CD4-positive, alpha-beta T cell (primary cell): Measurements from ENCODE around the gene DRGX. TPM values are rescaled to one million over a fixed set of nuclear protein-coding genes. Genes with fewer than 3 reads are reported as not detected.

Source experiments
- ATAC-seq: fragments of 200-7000 bp; cut with Tn5 transposase; one replicate; pipeline ENCODE4 v1.10.0; 2022; ENCODE audit warnings: mild to moderate bottlenecking; ENCODE audit not compliant: poor library complexity
- CTCF ChIA-PET: fragments of 350-600 bp; sonication (Branson Sonifier 250); formaldehyde crosslinking; loops from one replicate; lab custom pipeline; 2021; ENCODE audit warnings: antibody characterized with exemption, inconsistent platforms; lab: Charles Lee
- POLR2A ChIA-PET: fragments of 350-600 bp; sonication (Branson Sonifier 250); formaldehyde crosslinking; loops from one replicate; lab custom pipeline; 2021; ENCODE audit warnings: antibody characterized with exemption, inconsistent platforms; lab: Charles Lee
- DNase-seq, 14 experiments: peaks; one replicate each; pipeline ENCODE4 v3.0.0-alpha.2; 2013 to 2020; ENCODE audit warnings: mixed read lengths in 2 of 14
- H3K27ac ChIP-seq, 2 donors: one replicate each; pipeline versions ENCODE4 v1.5.1 to v1.7.0; 2013; ENCODE audit warnings: low read length in 2 of 2, low read depth in 1 of 2, mild to moderate bottlenecking in 1 of 2
- H3K27me3 ChIP-seq, 2 experiments: 1 replicate in 1 of 2; 2 replicates in 1 of 2; pipeline versions ENCODE4 v1.6.1 to v1.7.0; 2013; ENCODE audit warnings: low read length in 2 of 2, control low read depth in 1 of 2, mild to moderate bottlenecking in 1 of 2, moderate library complexity in 1 of 2; ENCODE audit not compliant: insufficient read depth in 2 of 2, control insufficient read depth in 1 of 2
- H3K36me3 ChIP-seq: one replicate; pipeline ENCODE4 v1.6.1; 2013; ENCODE audit warnings: low read length, control low read depth; ENCODE audit not compliant: insufficient read depth
- H3K4me1 ChIP-seq: one replicate; pipeline ENCODE4 v1.6.1; 2013; ENCODE audit warnings: low read length, control low read depth; ENCODE audit not compliant: insufficient read depth
- H3K4me3 ChIP-seq: one replicate; pipeline ENCODE4 v1.5.1; 2013; ENCODE audit warnings: mild to moderate bottlenecking, low read length, moderate library complexity
- H3K9me3 ChIP-seq, 2 experiments: 1 replicate in 1 of 2; 2 replicates in 1 of 2; pipeline versions ENCODE4 v1.6.1 to v1.7.0; 2013; ENCODE audit warnings: low read length in 2 of 2, mild to moderate bottlenecking in 2 of 2, control low read depth in 1 of 2, moderate library complexity in 1 of 2; ENCODE audit not compliant: control insufficient read depth in 1 of 2, insufficient read depth in 1 of 2
- H3K27ac Mint-ChIP-seq: one replicate; pipeline ENCODE4 v1.8.0; 2020; ENCODE audit warnings: mixed read lengths
- H3K27me3 Mint-ChIP-seq: one replicate; pipeline ENCODE4 v1.8.0; 2021; ENCODE audit warnings: mixed read lengths
- H3K36me3 Mint-ChIP-seq: one replicate; pipeline ENCODE4 v1.8.0; 2021; ENCODE audit warnings: low read depth, mixed read lengths
- H3K4me1 Mint-ChIP-seq: one replicate; pipeline ENCODE4 v1.8.0; 2021; ENCODE audit warnings: low read depth, mixed read lengths
- H3K4me3 Mint-ChIP-seq: one replicate; pipeline ENCODE4 v1.8.0; 2020; ENCODE audit warnings: mild to moderate bottlenecking, mixed read lengths
- H3K9me3 Mint-ChIP-seq: one replicate; pipeline ENCODE4 v1.8.0; 2020; ENCODE audit warnings: mixed read lengths
- CTCF ChIP-seq: fragments of 200-600 bp; IDR thresholded peaks from one replicate; pipeline ENCODE4 v1.8.0; 2022; ENCODE audit warnings: antibody characterized with exemption, mild to moderate bottlenecking
- intact Hi-C, 2 experiments: fragments of 100-400 bp; cut with DNase I in 1 of 2; cut with micrococcal nuclease in 1 of 2; formaldehyde crosslinking; loops; one replicate each; pipeline versions ENCODE4 v1.15.1 to v1.9.0; 2023 to 2025; cut with DNase I, micrococcal nuclease
- total RNA-seq, 174 experiments: library from RNA in 2 of 174; stranded (reverse) in 2 of 174; gene quantifications; one replicate each; pipeline ENCODE4 v1.2.3 and lab custom pipeline; 2021 to 2026

DRGX gene
- total RNA-seq, 2 experiments from 2014 or later: not detected

GRCh38 chr10:49369216-49370162 lies 26.4 kb downstream of the DRGX start:
- H3K4me3 Mint-ChIP-seq: no peak overlapping the region
- no peak overlapping the region for H3K27ac Mint-ChIP-seq
- TF ChIP-seq CTCF: no peak
- CTCF ChIA-PET: no interaction called here
- no peaks in the 10 kb centered on the region for H3K27me3 Mint-ChIP-seq
- Histone ChIP-seq H3K4me1 (no peaks in the 10 kb centered on the region), H3K9me3 (no peaks in the 10 kb centered on the region), H3K4me3 (no peak overlapping the region), H3K27ac (no peak overlapping the region), H3K27me3 (no peaks in the 10 kb centered on the region), H3K36me3 (no peaks in the 10 kb centered on the region)
- ATAC-seq: no peak
- intact Hi-C loops: no loop called here
- no peaks in the 10 kb centered on the region for H3K4me1 Mint-ChIP-seq
- DNase-seq: no peak
- POLR2A ChIA-PET: no interaction called here
- H3K9me3 Mint-ChIP-seq: no peaks in the 10 kb centered on the region
- H3K36me3 Mint-ChIP-seq: no peaks in the 10 kb centered on the region

- H3K4me3 ChIP-seq: no peak overlapping the region
- no peaks in the 10 kb centered on the region for H3K27me3 Mint-ChIP-seq
- H3K4me3 Mint-ChIP-seq: no peak overlapping the region
- DNase-seq (no peak), ATAC-seq (no peak)
- H3K4me1 Mint-ChIP-seq: no peaks in the 10 kb centered on the region
- H3K36me3 ChIP-seq: no peaks in the 10 kb centered on the region
- no peak for TF ChIP-seq CTCF
- H3K27ac ChIP-seq: no peak overlapping the region
- ChIA-PET POLR2A (no interaction called here), CTCF (no interaction called here)
- intact Hi-C loops: no loop called here
- H3K9me3 Mint-ChIP-seq: no peaks in the 10 kb centered on the region
- H3K36me3 Mint-ChIP-seq: no peaks in the 10 kb centered on the region
- H3K9me3 ChIP-seq: no peaks in the 10 kb centered on the region
- no peaks in the 10 kb centered on the region for H3K4me1 ChIP-seq
- peaks cover 0 to 2% of the 10 kb centered on the region in 2 experiments for H3K27me3 ChIP-seq
- no peak overlapping the region for H3K27ac Mint-ChIP-seq
Measured at GRCh38 chr10:49368256-49368655, 27.6 kb downstream of the DRGX start.

- H3K9me3 ChIP-seq: no peaks in the 10 kb centered on the region
- Mint-ChIP-seq H3K27me3 (no peaks in the 10 kb centered on the region), H3K27ac (no peak overlapping the region), H3K9me3 (no peaks in the 10 kb centered on the region), H3K36me3 (no peaks in the 10 kb centered on the region), H3K4me3 (no peak overlapping the region), H3K4me1 (no peaks in the 10 kb centered on the region)
- DNase-seq (no peak), ATAC-seq (no peak)
- ChIA-PET CTCF (no interaction called here), POLR2A (no interaction called here)
- intact Hi-C loops: no loop called here
- no peak overlapping the region for H3K4me3 ChIP-seq
- no peak overlapping the region for H3K27ac ChIP-seq
- no peaks in the 10 kb centered on the region for H3K4me1 ChIP-seq
- H3K36me3 ChIP-seq: no peaks in the 10 kb centered on the region
- TF ChIP-seq CTCF: no peak
- peaks cover 0 to 2% of the 10 kb centered on the region in 2 experiments for H3K27me3 ChIP-seq
Measured at GRCh38 chr10:49367600-49367999, 28.3 kb downstream of the DRGX start.
